Colonic mucosa (tissue), 4 donors: ENCODE results near the gene RARS1. TPM values are rescaled to one million over a fixed set of nuclear protein-coding genes. Genes with fewer than 3 reads are reported as not detected.
"Not testable (repeated sequence)": the region's sequence is repeated elsewhere in the genome, so short reads cannot be mapped to it uniquely, and the experiment has no call there.

ENCODE experiments used
- DNase-seq: peaks from one replicate; pipeline ENCODE4 v3.0.0-alpha.2; 2020
- H3K27ac ChIP-seq: fragments of 200-600 bp; one replicate; pipeline ENCODE4 v1.8.0; 2021
- H3K27me3 ChIP-seq: fragments of 200-600 bp; one replicate; pipeline ENCODE4 v1.8.0; 2021
- H3K36me3 ChIP-seq: fragments of 200-600 bp; one replicate; pipeline ENCODE4 v1.8.0; 2021
- H3K4me1 ChIP-seq: fragments of 200-600 bp; one replicate; pipeline ENCODE4 v1.8.0; 2021; ENCODE audit warnings: mild to moderate bottlenecking
- H3K4me3 ChIP-seq: fragments of 200-600 bp; one replicate; pipeline ENCODE4 v1.8.0; 2021
- H3K9ac ChIP-seq, 2 donors: one replicate each; pipeline ENCODE4 v1.7.0; 2013; ENCODE audit warnings: control low read depth in 2 of 2, low read depth in 2 of 2, low read length in 2 of 2
- H3K9me3 ChIP-seq: fragments of 200-600 bp; one replicate; pipeline ENCODE4 v1.8.0; 2021
- intact Hi-C: fragments of 100-400 bp; cut with DNase I; formaldehyde crosslinking; loops from one replicate; pipeline ENCODE4 v1.14.1; 2022
- total RNA-seq, 2 donors: library from RNA; stranded (reverse); fragmentation: NEBNext Ultra II Directional in 1 of 2; extraction: Animal tissue kit (Norgen Biotek cat#: 25700) in 1 of 2; gene quantifications; one replicate each; pipeline ENCODE4 v1.2.1, GENCODE V29; 2021
- TF ChIP-seq, protein P1 (sequence below): fragments of 200-600 bp; IDR thresholded peaks from one replicate; pipeline ENCODE4 v1.8.0; 2022; ENCODE audit warnings: antibody characterized with exemption, mild to moderate bottlenecking
- donor health status: healthy.
- donor health status: DM: no; HTN: no; CAD: no.
- donor health status: DM: no; HTN: no; CAD: no.

Gene RARS1
- total RNA-seq, 2 donors from 2014 or later = 61.8 to 85.5 TPM

DNA sequence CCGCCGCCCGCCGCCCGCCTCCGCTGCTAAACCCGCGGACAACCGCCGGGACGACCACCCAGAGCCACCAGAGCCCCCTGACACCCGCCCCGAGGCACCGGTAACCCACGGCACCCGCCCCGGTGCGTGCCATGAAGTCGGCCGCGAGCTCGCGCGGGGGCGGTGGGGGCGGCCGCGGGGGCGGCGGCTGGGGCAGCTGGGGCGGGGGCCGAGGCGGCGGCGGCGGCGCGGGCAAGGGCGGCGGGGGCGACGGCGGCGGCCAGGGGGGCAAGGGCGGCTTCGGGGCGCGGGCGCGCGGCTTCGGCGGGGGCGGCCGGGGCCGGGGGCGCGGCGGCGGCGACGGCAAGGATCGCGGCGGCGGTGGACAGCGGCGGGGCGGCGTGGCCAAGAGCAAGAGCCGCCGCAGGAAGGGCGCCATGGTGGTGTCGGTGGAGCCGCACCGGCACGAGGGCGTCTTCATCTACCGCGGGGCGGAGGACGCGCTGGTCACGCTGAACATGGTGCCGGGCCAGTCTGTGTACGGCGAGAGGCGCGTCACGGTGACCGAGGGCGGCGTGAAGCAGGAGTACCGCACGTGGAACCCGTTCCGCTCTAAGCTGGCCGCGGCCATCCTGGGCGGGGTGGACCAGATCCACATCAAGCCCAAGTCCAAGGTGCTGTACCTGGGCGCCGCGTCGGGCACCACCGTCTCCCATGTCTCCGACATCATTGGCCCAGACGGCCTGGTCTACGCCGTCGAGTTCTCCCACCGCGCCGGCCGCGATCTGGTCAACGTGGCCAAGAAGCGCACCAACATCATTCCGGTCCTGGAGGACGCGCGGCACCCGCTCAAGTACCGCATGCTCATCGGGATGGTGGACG is 43.3 kb downstream of the RARS1 start:
- no peaks in the 10 kb centered on the region for H3K36me3 ChIP-seq
- no peaks in the 10 kb centered on the region for H3K9me3 ChIP-seq
- H3K4me1 ChIP-seq = peaks cover 3% of the 10 kb centered on the region
- no peak overlapping the region for H3K9ac ChIP-seq
- intact Hi-C loops = no loop called here
- peaks cover 16% of the 10 kb centered on the region for H3K27me3 ChIP-seq
- TF ChIP-seq, protein P1, sequence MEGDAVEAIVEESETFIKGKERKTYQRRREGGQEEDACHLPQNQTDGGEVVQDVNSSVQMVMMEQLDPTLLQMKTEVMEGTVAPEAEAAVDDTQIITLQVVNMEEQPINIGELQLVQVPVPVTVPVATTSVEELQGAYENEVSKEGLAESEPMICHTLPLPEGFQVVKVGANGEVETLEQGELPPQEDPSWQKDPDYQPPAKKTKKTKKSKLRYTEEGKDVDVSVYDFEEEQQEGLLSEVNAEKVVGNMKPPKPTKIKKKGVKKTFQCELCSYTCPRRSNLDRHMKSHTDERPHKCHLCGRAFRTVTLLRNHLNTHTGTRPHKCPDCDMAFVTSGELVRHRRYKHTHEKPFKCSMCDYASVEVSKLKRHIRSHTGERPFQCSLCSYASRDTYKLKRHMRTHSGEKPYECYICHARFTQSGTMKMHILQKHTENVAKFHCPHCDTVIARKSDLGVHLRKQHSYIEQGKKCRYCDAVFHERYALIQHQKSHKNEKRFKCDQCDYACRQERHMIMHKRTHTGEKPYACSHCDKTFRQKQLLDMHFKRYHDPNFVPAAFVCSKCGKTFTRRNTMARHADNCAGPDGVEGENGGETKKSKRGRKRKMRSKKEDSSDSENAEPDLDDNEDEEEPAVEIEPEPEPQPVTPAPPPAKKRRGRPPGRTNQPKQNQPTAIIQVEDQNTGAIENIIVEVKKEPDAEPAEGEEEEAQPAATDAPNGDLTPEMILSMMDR = no peak
- DNase-seq = no peak
- no peak overlapping the region for H3K27ac ChIP-seq
- peak overlapping the region; percentile 32 for H3K4me3 ChIP-seq

- peaks cover 16% of the 10 kb centered on the region for H3K27me3 ChIP-seq
- intact Hi-C loops = no loop called here
- H3K27ac ChIP-seq = no peak overlapping the region
- no peak overlapping the region for H3K4me3 ChIP-seq
- no peak overlapping the region for H3K9ac ChIP-seq
- no peak for DNase-seq
- no peaks in the 10 kb centered on the region for H3K9me3 ChIP-seq
- no peaks in the 10 kb centered on the region for H3K36me3 ChIP-seq
- TF ChIP-seq, protein P1 = no peak
- H3K4me1 ChIP-seq = peaks cover 3% of the 10 kb centered on the region
Measured at GRCh38 chr5:168530621-168531150, 44.4 kb downstream of the RARS1 start.

GRCh38 chr5:168531191-168531590 is 44.9 kb downstream of the RARS1 start:
- Histone ChIP-seq H3K9ac (no peak overlapping the region), H3K27me3 (peaks cover 16% of the 10 kb centered on the region), H3K27ac (no peak overlapping the region), H3K9me3 (no peaks in the 10 kb centered on the region), H3K4me1 (peaks cover 3% of the 10 kb centered on the region), H3K36me3 (no peaks in the 10 kb centered on the region), H3K4me3 (no peak overlapping the region)
- TF ChIP-seq, protein P1 = no peak
- no peak for DNase-seq
- intact Hi-C loops = no loop called here

GRCh38 chr5:168531987-168532864 is 46.0 kb downstream of the RARS1 start:
- no peak for DNase-seq
- Histone ChIP-seq H3K27me3 (peaks cover 16% of the 10 kb centered on the region), H3K27ac (no peak overlapping the region), H3K4me3 (no peak overlapping the region), H3K9ac (no peak overlapping the region), H3K36me3 (no peaks in the 10 kb centered on the region), H3K9me3 (no peaks in the 10 kb centered on the region), H3K4me1 (peaks cover 3% of the 10 kb centered on the region)
- TF ChIP-seq, protein P1 = no peak
- intact Hi-C loops = no loop called here

DNA sequence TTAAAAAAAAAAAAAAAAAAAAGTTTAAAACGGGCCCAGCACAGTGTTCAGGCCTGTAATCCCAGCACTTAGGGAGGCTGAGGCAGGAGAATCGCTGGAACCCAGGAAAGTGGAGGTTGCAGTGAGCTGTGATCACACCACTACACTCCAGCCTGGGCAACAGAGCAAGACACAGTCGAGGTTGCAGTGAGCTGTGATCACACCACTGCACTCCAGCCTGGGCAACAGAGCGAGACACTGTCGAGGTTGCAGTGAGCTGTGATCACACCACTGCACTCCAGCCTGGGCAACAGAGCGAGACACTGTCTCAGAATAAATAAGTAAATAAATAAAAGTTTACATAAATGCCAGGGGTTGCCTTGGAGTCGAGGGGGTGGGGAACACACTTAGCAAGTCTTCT is 48.1 kb downstream of the RARS1 start:
- H3K36me3 ChIP-seq, H3K9me3 ChIP-seq, H3K9ac ChIP-seq, DNase-seq, intact Hi-C loops, H3K27ac ChIP-seq, H3K4me3 ChIP-seq, H3K4me1 ChIP-seq: not testable (repeated sequence)
- peaks cover 10% of the 10 kb centered on the region for H3K27me3 ChIP-seq
